ENCODE data around the gene FUBP1. TPM values are rescaled to one million over a fixed set of nuclear protein-coding genes. Genes with fewer than 3 reads are reported as not detected.
A peak's percentile ranks its signal among the peaks of the same experiment; 100 is the strongest.

FUBP1 gene
- total RNA-seq, 1 donor from 2014 or later: 243 TPM

- Mint-ChIP-seq H3K9me3 (ENCODE audit: unreplicated experiment) (no peaks in the 10 kb centered on the region), H3K4me1 (ENCODE audit: low read depth, unreplicated experiment) (no peaks in the 10 kb centered on the region), H3K36me3 (ENCODE audit: unreplicated experiment) (no peaks in the 10 kb centered on the region), H3K4me3 (ENCODE audit: unreplicated experiment) (no peak overlapping the region), H3K27ac (ENCODE audit: unreplicated experiment) (no peak overlapping the region), H3K27me3 (ENCODE audit: unreplicated experiment) (no peaks in the 10 kb centered on the region)
- DNase-seq: no peak
- no peak for TF ChIP-seq CTCF (IDR thresholded peaks at IDR 0.05; ENCODE audit: partially characterized antibody, unreplicated experiment)
Measured at GRCh38 chr1:77954521-77954920, 24.4 kb downstream of the FUBP1 start.

- no peak overlapping the region for H3K27ac Mint-ChIP-seq (ENCODE audit: unreplicated experiment)
- H3K4me1 Mint-ChIP-seq (ENCODE audit: low read depth, unreplicated experiment): peaks cover 1% of the 10 kb centered on the region
- H3K27me3 Mint-ChIP-seq (ENCODE audit: unreplicated experiment): no peaks in the 10 kb centered on the region
- no peaks in the 10 kb centered on the region for H3K9me3 Mint-ChIP-seq (ENCODE audit: unreplicated experiment)
- no peak for TF ChIP-seq CTCF (IDR thresholded peaks at IDR 0.05; ENCODE audit: partially characterized antibody, unreplicated experiment)
- H3K4me3 Mint-ChIP-seq (ENCODE audit: unreplicated experiment): no peak overlapping the region
- no peaks in the 10 kb centered on the region for H3K36me3 Mint-ChIP-seq (ENCODE audit: unreplicated experiment)
- DNase-seq: no peak
Measured at GRCh38 chr1:77953907-77954306, 25.0 kb downstream of the FUBP1 start.

GRCh38 chr1:77951328-77951727 lies 27.5 kb downstream of the FUBP1 start:
- Mint-ChIP-seq H3K4me3 (ENCODE audit: unreplicated experiment) (no peak overlapping the region), H3K36me3 (ENCODE audit: unreplicated experiment) (no peaks in the 10 kb centered on the region), H3K27me3 (ENCODE audit: unreplicated experiment) (no peaks in the 10 kb centered on the region), H3K27ac (ENCODE audit: unreplicated experiment) (no peak overlapping the region), H3K9me3 (ENCODE audit: unreplicated experiment) (no peaks in the 10 kb centered on the region), H3K4me1 (ENCODE audit: low read depth, unreplicated experiment) (peaks cover 1% of the 10 kb centered on the region)
- TF ChIP-seq CTCF (IDR thresholded peaks at IDR 0.05; ENCODE audit: partially characterized antibody, unreplicated experiment): no peak
- DNase-seq: no peak

GRCh38 chr1:77950873-77951272 lies 28.0 kb downstream of the FUBP1 start:
- peaks cover 1% of the 10 kb centered on the region for H3K4me1 Mint-ChIP-seq (ENCODE audit: low read depth, unreplicated experiment)
- no peaks in the 10 kb centered on the region for H3K9me3 Mint-ChIP-seq (ENCODE audit: unreplicated experiment)
- TF ChIP-seq CTCF (IDR thresholded peaks at IDR 0.05; ENCODE audit: partially characterized antibody, unreplicated experiment): no peak
- H3K27me3 Mint-ChIP-seq (ENCODE audit: unreplicated experiment): no peaks in the 10 kb centered on the region
- no peaks in the 10 kb centered on the region for H3K36me3 Mint-ChIP-seq (ENCODE audit: unreplicated experiment)
- H3K27ac Mint-ChIP-seq (ENCODE audit: unreplicated experiment): no peak overlapping the region
- H3K4me3 Mint-ChIP-seq (ENCODE audit: unreplicated experiment): no peak overlapping the region
- DNase-seq: no peak

- Mint-ChIP-seq H3K4me3 (ENCODE audit: unreplicated experiment) (no peak overlapping the region), H3K27ac (ENCODE audit: unreplicated experiment) (no peak overlapping the region), H3K4me1 (ENCODE audit: low read depth, unreplicated experiment) (peaks cover 1% of the 10 kb centered on the region), H3K27me3 (ENCODE audit: unreplicated experiment) (no peaks in the 10 kb centered on the region), H3K36me3 (ENCODE audit: unreplicated experiment) (no peaks in the 10 kb centered on the region), H3K9me3 (ENCODE audit: unreplicated experiment) (peaks cover 2% of the 10 kb centered on the region)
- TF ChIP-seq CTCF (IDR thresholded peaks at IDR 0.05; ENCODE audit: partially characterized antibody, unreplicated experiment): no peak
- peak; percentile 46 for DNase-seq
Measured at GRCh38 chr1:77948841-77949424, 29.9 kb downstream of the FUBP1 start.

All from glutamatergic neuron (in vitro differentiated cells).